22Rv1 (cell line): ENCODE results near the gene MDM1.

Experiments used
- H3K27ac ChIP-seq: fragments of 450-650 bp; 2 replicates; pipeline ENCODE4 v1.5.1; 2017
- CTCF ChIP-seq: fragments of 450-650 bp; IDR thresholded peaks from 2 replicates; pipeline ENCODE4 v1.5.1; 2017; ENCODE audit warnings: mild to moderate bottlenecking
- ZFX ChIP-seq: fragments of 450-650 bp; IDR thresholded peaks from 2 replicates; pipeline ENCODE4 v1.6.1; 2017; ENCODE audit warnings: antibody characterized with exemption, borderline replicate concordance

MDM1 gene

GRCh38 chr12:68331869-68332727 is at the start of gene MDM1:
Gene MDM1, minus strand, starts transcription at chr12:68332362. Its CDS starts 117 bp downstream, at chr12:68332245.
- peak within 1 kb of the TSS; percentile 51 for H3K27ac ChIP-seq
- no peak for TF ChIP-seq CTCF
- no peak for TF ChIP-seq ZFX

GRCh38 chr12:68381476-68382219 is 49.5 kb upstream of the MDM1 start:
- no peak overlapping the region for H3K27ac ChIP-seq
- no peak for TF ChIP-seq CTCF
- no peak for TF ChIP-seq ZFX

GRCh38 chr12:68378872-68379606 is 46.9 kb upstream of the MDM1 start:
- no peak overlapping the region for H3K27ac ChIP-seq
- no peak for TF ChIP-seq CTCF

- TF ChIP-seq CTCF: no peak
- TF ChIP-seq ZFX: no peak
These were observed 45.7 kb upstream of the MDM1 start for GRCh38 chr12:68377881-68378280.

GRCh38 chr12:68376901-68377300 is 44.7 kb upstream of the MDM1 start:
- H3K27ac ChIP-seq: no peak overlapping the region
- TF ChIP-seq ZFX (no peak), CTCF (no peak)

More at GRCh38 chr12:68377881-68378280, 45.7 kb upstream of the MDM1 start:
- no peak overlapping the region for H3K27ac ChIP-seq

GRCh38 chr12:68375756-68376695 is 43.9 kb upstream of the MDM1 start:
- no peak overlapping the region for H3K27ac ChIP-seq
- TF ChIP-seq CTCF (no peak), ZFX (no peak)
